Natural killer cell (primary cell): ENCODE measurements around the gene PLCG2. TPM values are rescaled to one million over a fixed set of nuclear protein-coding genes. Genes with fewer than 3 reads are reported as not detected.

Source experiments
- ATAC-seq, 3 donors: fragments of 150-1000 bp in 2 of 3; fragments of 200-7000 bp in 1 of 3; cut with Tn5 transposase; 1 replicate in 1 of 3; 2 replicates in 2 of 3; pipeline ENCODE4 v1.10.0; 2021; ENCODE audit warnings: mild to moderate bottlenecking in 2 of 3, moderate library complexity in 2 of 3
- DNase-seq, 2 donors: peaks; one replicate each; pipeline versions ENCODE4 v3.0.0 to v3.0.0-alpha.2; 2013 to 2021; ENCODE audit warnings: mixed read lengths in 1 of 2
- H3K27ac ChIP-seq: one replicate; pipeline ENCODE4 v1.5.1; 2013; ENCODE audit warnings: mild to moderate bottlenecking, low read length
- H3K27me3 ChIP-seq: one replicate; pipeline ENCODE4 v1.6.1; 2013; ENCODE audit warnings: low read length; ENCODE audit not compliant: control insufficient read depth, insufficient read depth
- H3K36me3 ChIP-seq: one replicate; pipeline ENCODE4 v1.6.1; 2013; ENCODE audit warnings: low read length; ENCODE audit not compliant: control insufficient read depth, insufficient read depth
- H3K4me1 ChIP-seq: one replicate; pipeline ENCODE4 v1.6.1; 2013; ENCODE audit warnings: low read length; ENCODE audit not compliant: control insufficient read depth, insufficient read depth
- H3K4me3 ChIP-seq: one replicate; pipeline ENCODE4 v1.5.1; 2013; ENCODE audit warnings: low read length
- H3K9me3 ChIP-seq: one replicate; pipeline ENCODE4 v1.6.1; 2013; ENCODE audit warnings: low read length; ENCODE audit not compliant: control insufficient read depth, insufficient read depth
- H3K27ac Mint-ChIP-seq, 2 donors: one replicate each; pipeline ENCODE4 v1.8.0; 2022; ENCODE audit warnings: mild to moderate bottlenecking in 2 of 2, mixed read lengths in 2 of 2, moderate library complexity in 1 of 2
- H3K27me3 Mint-ChIP-seq, 2 donors: one replicate each; pipeline ENCODE4 v1.8.0; 2022; ENCODE audit warnings: low read depth in 2 of 2, mixed read lengths in 2 of 2
- H3K36me3 Mint-ChIP-seq: one replicate; pipeline ENCODE4 v1.8.0; 2022; ENCODE audit warnings: mixed read lengths
- H3K4me1 Mint-ChIP-seq, 2 donors: one replicate each; pipeline ENCODE4 v1.8.0; 2022; ENCODE audit warnings: mixed read lengths in 2 of 2
- H3K4me3 Mint-ChIP-seq: one replicate; pipeline ENCODE4 v1.8.0; 2022; ENCODE audit warnings: mild to moderate bottlenecking, moderate library complexity, mixed read lengths
- H3K9me3 Mint-ChIP-seq, 2 donors: one replicate each; pipeline ENCODE4 v1.8.0; 2022; ENCODE audit warnings: mixed read lengths in 2 of 2
- WGBS: methylation state at CpG from one replicate; pipeline ENCODE4 v1.1.7; 2013; ENCODE audit warnings: missing lambda C conversion rate; ENCODE audit not compliant: insufficient coverage; 5-methylcytosine and 5-hydroxymethylcytosine counted together
- intact Hi-C: fragments of 100-400 bp; cut with micrococcal nuclease; formaldehyde crosslinking; loops from one replicate; pipeline ENCODE4 v1.14.2; 2022
- total RNA-seq, 4 donors: library from RNA; stranded (reverse); fragments of 120-200 nt in 1 of 4; gene quantifications; one replicate each; pipeline versions ENCODE4 v1.2.3 to v1.2.4, GENCODE V29; 2013 to 2022
- TF ChIP-seq, protein P1 (sequence below): fragments of 200-600 bp; IDR thresholded peaks from one replicate; pipeline ENCODE4 v1.8.0; 2022; ENCODE audit warnings: antibody characterized with exemption

The PLCG2 gene
- total RNA-seq, 3 donors from 2014 or later (not counting 1 experiment from before 2014, with no cell fraction given) = 250 to 298 (median 285) TPM

DNA sequence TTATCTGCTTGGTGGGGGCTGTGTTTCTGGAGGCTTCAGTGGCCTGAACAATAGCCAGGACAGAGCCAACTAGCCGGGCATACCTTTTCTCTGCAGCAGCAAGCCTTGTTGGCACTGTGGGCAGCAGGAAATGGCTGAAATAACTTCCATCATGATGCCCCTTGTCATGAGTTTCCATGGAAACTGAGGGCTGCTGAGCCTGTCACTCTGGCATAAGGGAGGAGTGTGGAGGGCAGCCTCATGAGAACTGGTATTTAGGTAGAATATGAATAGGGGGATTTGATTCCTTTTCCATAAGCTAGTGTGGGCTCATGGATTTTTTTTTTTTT lies 39.4 kb downstream of the PLCG2 start:
- H3K27ac Mint-ChIP-seq = peak overlapping the region; percentile 98 to 99

DNA sequence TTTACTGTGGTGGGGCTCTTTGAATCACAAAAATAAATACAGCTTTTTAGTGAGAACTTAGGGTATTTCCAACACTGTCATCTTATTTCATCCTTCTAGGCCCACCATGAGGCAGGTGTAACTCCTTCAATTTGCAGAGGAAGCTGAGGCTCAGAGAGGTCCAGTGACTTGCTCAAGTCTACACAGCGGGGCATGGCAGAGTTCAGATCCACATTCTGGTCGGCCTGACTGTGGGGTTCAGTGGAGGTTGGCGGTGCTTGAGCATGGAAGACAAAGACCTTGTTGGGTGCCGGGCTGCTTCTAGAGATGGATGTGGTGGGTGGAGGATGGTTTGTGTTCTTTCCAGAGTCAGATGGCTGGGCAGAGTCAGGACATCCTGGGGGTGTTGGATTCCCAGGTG lies 39.8 kb downstream of the PLCG2 start:
- Mint-ChIP-seq H3K27me3 (no peaks in the 10 kb centered on the region), H3K4me3 (peak overlapping the region; percentile 82), H3K9me3 (no peaks in the 10 kb centered on the region), H3K4me1 (peaks cover 76 to 80% of the 10 kb centered on the region in 2 donors), H3K36me3 (no peaks in the 10 kb centered on the region), H3K27ac (peak overlapping the region; percentile 98 to 99)
- H3K36me3 ChIP-seq = no peaks in the 10 kb centered on the region
- DNase-seq (peak in 1 of 2 donors; percentile 15), ATAC-seq (peak in 1 of 3 donors; percentile 17)
- no peaks in the 10 kb centered on the region for H3K9me3 ChIP-seq
- TF ChIP-seq, protein P1, sequence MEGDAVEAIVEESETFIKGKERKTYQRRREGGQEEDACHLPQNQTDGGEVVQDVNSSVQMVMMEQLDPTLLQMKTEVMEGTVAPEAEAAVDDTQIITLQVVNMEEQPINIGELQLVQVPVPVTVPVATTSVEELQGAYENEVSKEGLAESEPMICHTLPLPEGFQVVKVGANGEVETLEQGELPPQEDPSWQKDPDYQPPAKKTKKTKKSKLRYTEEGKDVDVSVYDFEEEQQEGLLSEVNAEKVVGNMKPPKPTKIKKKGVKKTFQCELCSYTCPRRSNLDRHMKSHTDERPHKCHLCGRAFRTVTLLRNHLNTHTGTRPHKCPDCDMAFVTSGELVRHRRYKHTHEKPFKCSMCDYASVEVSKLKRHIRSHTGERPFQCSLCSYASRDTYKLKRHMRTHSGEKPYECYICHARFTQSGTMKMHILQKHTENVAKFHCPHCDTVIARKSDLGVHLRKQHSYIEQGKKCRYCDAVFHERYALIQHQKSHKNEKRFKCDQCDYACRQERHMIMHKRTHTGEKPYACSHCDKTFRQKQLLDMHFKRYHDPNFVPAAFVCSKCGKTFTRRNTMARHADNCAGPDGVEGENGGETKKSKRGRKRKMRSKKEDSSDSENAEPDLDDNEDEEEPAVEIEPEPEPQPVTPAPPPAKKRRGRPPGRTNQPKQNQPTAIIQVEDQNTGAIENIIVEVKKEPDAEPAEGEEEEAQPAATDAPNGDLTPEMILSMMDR = no peak
- no peaks in the 10 kb centered on the region for H3K27me3 ChIP-seq
- peaks cover 99% of the 10 kb centered on the region for H3K4me1 ChIP-seq
- H3K4me3 ChIP-seq = no peak overlapping the region
- intact Hi-C loops = loop anchor here (1.0 to 2.0 kb wide), 3 partner anchors 12 to 56 kb away; no protein-coding TSS in a partner anchor
- H3K27ac ChIP-seq = peak overlapping the region; percentile 99
- 80% methylated on average over 4 of the region's 4 CpGs for WGBS

More for the DNA sequence above, 39.4 kb downstream of the PLCG2 start:
- no peak overlapping the region for H3K4me3 ChIP-seq
- no peak for DNase-seq
- Mint-ChIP-seq H3K9me3 (no peaks in the 10 kb centered on the region), H3K27me3 (no peaks in the 10 kb centered on the region), H3K36me3 (no peaks in the 10 kb centered on the region), H3K4me1 (peaks cover 76 to 80% of the 10 kb centered on the region in 2 donors), H3K4me3 (peak overlapping the region; percentile 82)
- H3K36me3 ChIP-seq = no peaks in the 10 kb centered on the region
- peaks cover 100% of the 10 kb centered on the region for H3K4me1 ChIP-seq
- 76% methylated on average over 1 of the region's 1 CpG for WGBS
- no peaks in the 10 kb centered on the region for H3K27me3 ChIP-seq
- intact Hi-C loops = loop anchor here (1.0 to 2.0 kb wide), 3 partner anchors 13 to 56 kb away; no protein-coding TSS in a partner anchor
- peak overlapping the region; percentile 99 for H3K27ac ChIP-seq
- no peak for ATAC-seq
- TF ChIP-seq, protein P1 = no peak
- no peaks in the 10 kb centered on the region for H3K9me3 ChIP-seq

DNA sequence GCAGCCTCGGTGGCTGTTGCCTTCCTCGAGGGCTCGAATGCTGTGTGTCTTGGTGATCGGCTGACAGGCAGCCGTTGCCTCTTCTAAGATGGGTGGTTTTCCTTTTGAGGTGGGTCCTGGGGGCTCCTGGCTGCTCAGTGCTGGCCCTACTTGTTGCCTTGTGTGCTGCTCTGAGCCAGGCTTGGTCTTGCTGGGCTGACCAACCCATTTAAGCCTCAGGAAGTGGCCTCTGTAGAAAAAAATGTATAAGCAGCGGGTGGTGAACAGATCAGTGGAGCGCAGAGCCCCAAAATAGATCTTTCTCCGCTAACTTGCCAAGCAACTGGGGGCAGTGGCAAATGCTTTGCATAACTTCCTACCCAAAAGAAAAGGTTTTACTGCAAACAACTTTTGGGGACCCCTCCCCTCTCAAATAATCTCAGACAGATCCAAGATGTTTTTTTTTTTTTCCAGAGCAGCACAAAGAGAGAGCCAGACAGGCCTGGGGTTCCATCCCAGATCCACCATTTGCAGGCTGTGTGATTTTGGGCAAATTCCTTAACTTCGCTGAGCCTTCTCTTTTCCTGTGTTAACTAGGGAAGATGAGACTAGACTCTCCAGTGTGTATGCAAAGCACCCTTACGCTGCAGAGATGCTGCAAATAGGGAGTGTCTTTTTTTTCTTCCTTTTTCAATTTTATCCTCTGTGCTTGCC lies 42.5 kb downstream of the PLCG2 start:
- Histone ChIP-seq H3K9me3 (no peaks in the 10 kb centered on the region), H3K4me3 (peak overlapping the region; percentile 18), H3K4me1 (peaks cover 96% of the 10 kb centered on the region), H3K27me3 (no peaks in the 10 kb centered on the region), H3K36me3 (peaks cover 3% of the 10 kb centered on the region), H3K27ac (peak overlapping the region; percentile 99)
- Mint-ChIP-seq H3K9me3 (no peaks in the 10 kb centered on the region), H3K4me1 (peaks cover 84 to 87% of the 10 kb centered on the region in 2 donors), H3K27me3 (no peaks in the 10 kb centered on the region), H3K36me3 (no peaks in the 10 kb centered on the region), H3K27ac (peak overlapping the region; percentile 98 to 99), H3K4me3 (peak overlapping the region; percentile 86)
- intact Hi-C loops = no loop called here
- TF ChIP-seq, protein P1 = no peak
- ATAC-seq = no peak
- 23% methylated on average over 10 of the region's 10 CpGs for WGBS
- DNase-seq = no peak
